HPDE6-E6E7 (cell line): ENCODE measurements around the gene TRAF2.
A peak's percentile ranks its signal among the peaks of the same experiment; 100 is the strongest.

ENCODE experiments used
- DNase-seq: peaks from one replicate; pipeline ENCODE4 v3.0.0; 2011; ENCODE audit warnings: missing footprints; ENCODE audit errors: extremely low spot score

TRAF2 gene

DNA sequence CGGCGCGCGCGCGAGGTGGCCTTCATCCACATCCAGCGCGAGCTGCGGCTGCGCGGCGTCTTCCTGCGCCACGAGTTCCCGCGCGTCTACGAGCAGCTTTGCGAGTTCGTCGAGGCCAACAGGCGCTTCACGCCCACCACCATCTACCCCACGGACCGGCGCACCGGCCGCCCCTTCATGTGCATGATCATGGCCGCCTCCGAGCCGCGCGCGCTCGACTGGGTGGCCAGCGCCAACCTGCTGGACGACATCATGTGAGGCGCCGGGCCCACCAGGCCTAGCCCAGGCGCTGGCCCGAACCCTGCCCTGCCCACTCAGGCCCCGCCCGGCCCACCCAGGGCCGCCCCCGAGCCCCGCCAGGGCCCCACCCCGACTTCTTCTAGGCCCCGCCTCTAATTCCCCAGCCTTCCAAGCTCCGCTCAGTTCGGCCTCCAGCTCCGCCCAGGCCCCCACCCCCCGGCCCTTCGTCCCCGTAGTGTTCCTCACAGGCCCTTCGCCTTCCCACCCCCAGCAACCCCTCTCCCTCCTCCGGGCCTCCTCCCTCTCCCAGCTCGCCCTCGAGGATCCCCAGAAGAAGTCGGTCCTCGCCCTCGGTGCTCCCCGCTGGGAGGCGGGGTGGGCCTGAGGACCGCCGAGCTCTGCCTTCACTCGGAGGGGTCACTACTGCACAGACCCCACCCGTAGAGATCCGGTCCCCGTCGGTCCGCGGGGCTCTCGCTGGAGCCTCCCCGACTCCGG, 39.1 kb upstream of the TRAF2 start:
- DNase-seq = no peak

DNA sequence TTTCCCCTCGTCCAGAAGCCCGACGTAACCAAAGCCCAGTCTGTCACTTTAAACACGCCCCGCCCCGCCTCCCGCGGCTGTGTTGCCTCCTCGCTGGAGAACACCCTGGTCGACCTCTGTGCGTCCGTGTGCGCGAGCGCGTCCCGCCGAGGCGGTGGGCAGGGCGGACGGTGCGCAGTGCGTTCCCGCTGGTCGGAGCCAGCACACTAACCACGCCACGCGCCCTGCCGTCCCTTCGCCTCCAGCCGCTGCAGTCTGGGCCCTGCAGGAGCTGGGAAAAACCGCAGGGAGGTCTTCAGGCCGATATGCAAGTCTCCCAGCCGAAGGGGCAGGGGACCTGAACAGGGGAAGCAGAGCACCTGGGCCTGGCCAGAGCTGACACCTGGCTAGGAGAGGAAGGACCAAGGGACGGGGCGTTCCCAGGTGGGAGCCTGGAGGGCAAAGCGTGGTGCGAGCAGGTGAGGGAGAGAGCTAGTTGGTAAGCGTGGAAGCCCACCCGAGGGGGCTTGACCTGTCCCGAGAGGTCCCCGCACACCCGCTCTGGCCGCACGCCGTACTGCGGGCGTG, 38.4 kb upstream of the TRAF2 start:
- DNase-seq = peak; percentile 67

DNA sequence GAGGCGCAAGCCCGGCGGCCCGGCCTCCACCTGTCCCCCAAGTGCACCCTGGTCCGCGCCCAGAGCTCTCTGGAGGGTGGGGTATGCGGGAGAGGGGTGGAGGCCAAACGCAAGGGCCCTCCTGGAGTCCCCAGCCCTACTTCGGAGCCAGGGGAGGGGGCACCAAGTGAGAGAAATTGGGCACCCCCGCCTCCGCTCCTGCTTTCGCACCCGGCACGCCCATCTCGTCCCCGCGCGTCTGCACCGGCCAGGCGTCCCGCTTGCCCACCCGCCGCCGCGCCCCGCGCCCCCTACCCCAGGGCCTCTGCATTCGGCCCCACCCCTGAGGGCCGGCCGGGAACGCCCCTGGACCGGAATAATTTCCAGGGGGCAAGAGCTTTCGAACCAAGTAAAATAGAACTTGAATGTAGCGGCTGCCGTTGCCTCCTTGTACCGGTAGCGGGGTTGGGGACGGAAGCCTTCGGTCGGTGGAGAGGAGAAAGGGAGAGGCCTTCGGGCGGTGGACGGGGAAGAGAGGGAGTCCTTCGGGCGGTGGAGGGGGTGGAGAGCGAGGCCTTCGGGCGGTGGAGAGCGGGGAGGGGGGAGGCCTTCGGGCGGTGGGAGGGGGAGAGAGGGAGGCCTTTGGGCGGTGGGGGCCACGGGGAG, 37.8 kb upstream of the TRAF2 start:
- DNase-seq = peak; percentile 23

- DNase-seq = peak; percentile 99
Observed at GRCh38 chr9:136849038-136849959, 37.0 kb upstream of the TRAF2 start, which contains the start of gene PHPT1. TSS of gene PHPT1 (plus strand) at chr9:136849409. CDS start at chr9:136849431, 22 bp downstream.

DNA sequence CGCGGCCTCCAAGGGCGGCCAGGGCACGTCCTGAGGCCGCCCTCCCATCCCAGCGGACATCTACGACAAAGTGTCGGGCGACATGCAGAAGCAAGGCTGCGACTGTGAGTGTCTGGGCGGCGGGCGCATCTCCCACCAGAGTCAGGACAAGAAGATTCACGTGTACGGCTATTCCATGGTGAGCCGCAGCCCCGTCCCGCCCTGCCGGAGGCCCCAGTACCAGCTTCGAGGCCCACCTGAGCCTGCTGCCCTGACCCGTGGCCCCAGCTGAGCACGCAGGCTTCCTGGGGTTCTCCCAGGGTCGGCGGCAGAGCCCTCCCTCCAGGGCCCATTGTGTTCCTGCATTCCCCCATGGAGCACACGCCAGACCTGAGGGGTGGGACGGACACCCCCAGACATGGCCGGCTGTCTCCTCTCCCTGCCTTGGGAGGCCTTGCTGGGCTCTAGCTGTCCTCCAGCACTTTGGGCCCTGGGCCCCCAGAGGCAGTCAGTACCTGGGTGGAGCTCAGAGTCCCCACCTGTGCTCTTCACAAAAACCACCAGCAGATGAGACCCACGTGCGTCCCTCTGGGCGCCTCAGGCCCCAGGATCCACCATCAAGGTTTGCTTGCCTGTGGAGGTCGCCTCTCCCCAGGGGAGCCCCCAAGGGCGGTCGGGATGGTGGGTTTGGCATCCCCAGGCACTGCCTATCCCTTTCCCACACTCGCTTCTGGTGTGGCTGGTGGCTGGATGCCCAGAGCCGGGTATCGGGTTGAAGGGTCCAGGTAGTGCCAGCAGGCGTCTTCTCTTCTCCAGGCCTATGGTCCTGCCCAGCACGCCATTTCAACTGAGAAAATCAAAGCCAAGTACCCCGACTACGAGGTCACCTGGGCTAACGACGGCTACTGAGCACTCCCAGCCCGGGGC, 36.1 kb upstream of the TRAF2 start:
- no peak for DNase-seq

- no peak for DNase-seq
Observed at GRCh38 chr9:136850866-136851775, 35.2 kb upstream of the TRAF2 start.

DNA sequence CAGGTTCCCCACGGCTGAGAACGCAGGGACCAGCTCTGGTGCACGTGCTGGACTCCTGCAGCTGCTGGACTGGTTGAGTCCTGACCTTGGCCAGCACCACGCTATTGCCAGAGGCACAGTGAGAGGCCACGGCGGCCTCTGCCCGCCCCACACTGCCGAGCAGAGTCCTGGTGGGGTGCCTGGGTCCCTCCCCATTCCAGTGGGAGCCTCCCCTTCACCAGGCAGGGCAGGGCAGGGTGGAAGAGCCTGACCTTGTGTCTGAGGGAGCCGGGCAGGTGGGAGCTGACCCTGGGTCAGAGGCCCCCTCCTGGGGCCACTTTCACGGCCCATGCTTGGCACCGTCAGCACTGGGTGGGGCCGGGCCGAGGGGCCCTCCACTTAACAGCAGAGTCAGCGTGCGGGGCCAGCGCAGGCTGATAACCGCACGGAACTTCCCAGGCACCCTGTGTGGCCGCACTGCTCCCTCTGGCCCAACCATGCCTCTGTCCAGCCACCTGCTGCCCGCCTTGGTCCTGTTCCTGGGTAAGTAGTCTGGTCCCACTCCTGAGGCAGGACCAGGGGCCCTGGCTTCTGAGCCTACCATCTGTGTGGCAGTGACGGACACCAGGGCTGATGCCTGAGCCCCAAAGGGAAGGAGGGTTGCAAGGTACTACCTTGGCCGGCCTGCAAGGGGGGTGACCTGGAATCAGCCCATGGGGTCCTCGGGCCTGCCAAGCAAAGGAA, 34.2 kb upstream of the TRAF2 start, which contains the start of gene MAMDC4:
Gene MAMDC4, plus strand, starts transcription at position 406 of the 723 bp plus-strand sequence. Its CDS starts 71 bp downstream, at position 477.
- DNase-seq = no peak

DNA sequence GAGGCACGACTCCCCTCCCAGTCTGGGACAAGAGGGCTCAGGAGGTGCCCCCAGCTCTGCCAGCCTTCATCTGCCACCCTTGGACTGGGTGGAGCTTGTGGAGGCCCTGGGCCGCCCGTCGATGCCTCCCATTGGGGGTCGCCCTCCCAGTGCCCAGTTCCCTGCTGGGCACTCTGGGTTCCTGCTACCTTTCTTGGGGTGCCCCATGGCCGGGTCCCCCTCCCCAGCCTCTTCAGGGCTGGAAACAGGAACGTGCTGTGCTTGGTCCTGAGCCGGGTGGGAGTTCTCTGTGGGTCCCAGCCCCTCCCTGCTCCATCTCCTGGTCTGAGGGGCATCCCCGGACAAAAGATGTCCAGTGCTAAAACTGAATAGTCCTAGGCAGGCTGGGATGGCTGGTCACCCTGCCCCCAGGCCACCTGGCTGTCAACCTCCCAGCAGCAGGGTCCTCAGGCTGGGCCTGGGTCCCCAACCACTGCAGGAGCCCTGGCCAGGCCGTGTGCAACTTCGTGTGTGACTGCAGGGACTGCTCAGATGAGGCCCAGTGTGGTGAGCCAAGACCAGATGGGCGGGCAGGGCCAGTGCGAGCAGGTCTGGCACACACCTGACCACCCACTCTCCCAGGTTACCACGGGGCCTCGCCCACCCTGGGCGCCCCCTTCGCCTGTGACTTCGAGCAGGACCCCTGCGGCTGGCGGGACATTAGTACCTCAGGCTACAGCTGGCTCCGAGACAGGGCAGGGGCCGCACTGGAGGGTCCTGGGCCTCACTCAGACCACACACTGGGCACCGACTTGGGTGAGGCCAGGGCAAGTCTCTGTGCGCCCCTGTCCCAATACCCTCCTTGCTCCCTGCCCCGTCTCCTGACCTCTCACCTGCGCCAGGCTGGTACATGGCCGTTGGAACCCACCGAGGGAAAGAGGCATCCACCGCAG, 33.4 kb upstream of the TRAF2 start:
- DNase-seq = no peak

DNA sequence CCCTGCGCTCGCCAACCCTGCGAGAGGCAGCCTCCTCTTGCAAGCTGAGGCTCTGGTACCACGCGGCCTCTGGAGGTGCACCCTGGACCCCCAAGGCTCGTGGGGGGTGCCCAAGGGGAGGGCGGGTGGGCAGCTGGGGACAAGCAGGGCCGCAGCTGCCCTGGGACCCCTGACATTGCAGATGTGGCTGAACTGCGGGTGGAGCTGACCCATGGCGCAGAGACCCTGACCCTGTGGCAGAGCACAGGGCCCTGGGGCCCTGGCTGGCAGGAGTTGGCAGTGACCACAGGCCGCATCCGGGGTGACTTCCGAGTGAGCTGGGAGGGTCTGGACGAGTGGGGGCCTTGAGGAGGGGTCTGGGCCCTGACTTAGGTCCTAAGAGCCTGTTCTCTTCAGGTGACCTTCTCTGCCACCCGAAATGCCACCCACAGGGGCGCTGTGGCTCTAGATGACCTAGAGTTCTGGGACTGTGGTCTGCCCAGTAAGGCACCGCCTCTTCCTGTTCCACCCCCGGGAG, 32.7 kb upstream of the TRAF2 start:
- no peak for DNase-seq

DNA sequence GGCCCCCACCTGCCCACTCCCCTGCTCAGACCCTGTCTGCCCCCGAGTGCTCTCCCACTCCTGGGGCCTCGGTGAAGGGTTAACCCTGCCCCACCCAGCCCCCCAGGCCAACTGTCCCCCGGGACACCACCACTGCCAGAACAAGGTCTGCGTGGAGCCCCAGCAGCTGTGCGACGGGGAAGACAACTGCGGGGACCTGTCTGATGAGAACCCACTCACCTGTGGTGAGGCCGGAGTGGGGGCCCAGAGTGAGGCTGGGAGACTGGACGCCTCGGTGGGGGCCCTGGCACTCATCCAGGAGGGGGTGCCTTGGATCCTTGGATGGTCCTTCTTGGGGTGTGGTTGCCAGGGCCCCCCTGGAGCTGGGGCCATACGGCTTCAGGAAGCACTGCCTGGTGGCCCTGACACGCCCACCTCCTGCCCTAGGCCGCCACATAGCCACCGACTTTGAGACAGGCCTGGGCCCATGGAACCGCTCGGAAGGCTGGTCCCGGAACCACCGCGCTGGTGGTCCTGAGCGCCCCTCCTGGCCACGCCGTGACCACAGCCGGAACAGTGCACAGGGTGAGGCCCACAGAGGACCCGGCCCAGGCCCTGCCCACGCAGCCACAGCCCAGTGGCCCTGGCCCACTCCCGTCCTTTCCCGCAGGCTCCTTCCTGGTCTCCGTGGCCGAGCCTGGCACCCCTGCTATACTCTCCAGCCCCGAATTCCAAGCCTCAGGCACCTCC, 32.0 kb upstream of the TRAF2 start:
- DNase-seq = no peak

DNA sequence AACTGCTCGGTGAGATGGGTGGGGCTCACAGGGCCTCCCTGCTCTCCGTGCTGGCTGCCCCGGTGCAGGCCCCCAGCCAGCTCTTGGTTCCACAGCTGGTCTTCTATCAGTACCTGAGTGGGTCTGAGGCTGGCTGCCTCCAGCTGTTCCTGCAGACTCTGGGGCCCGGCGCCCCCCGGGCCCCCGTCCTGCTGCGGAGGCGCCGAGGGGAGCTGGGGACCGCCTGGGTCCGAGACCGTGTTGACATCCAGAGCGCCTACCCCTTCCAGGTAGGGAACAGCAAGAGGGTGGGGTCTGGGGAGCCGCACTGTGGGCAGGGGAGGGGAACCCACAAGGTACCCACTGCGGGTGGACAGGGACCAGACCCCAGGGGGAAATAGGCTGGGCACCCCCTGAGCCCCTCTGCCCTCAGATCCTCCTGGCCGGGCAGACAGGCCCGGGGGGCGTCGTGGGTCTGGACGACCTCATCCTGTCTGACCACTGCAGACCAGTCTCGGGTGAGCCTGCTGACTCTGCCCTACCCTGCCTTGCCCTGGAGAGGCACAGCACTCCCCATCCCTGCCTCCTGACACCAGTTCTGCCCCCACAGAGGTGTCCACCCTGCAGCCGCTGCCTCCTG, 31.4 kb upstream of the TRAF2 start:
- no peak for DNase-seq

DNA sequence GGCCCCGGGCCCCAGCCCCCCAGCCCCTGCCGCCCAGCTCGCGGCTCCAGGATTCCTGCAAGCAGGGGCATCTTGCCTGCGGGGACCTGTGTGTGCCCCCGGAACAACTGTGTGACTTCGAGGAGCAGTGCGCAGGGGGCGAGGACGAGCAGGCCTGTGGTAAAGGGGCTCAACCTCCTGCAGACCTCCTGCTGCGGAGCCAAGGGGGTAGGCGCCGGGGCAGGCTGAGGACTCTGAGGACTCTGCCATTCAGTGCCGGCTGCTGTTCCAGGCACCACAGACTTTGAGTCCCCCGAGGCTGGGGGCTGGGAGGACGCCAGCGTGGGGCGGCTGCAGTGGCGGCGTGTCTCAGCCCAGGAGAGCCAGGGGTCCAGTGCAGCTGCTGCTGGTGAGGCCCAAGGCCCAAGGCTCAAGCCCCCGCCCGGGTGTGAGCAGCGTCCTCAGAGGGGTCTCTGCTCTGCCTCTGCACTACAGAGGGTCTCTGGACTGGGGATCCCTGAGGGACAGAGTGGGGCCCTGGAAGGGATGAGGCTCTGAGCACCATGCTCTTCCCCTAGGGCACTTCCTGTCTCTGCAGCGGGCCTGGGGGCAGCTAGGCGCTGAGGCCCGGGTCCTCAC, 30.7 kb upstream of the TRAF2 start:
- no peak for DNase-seq

GRCh38 chr9:136856079-136856476, 30.2 kb upstream of the TRAF2 start:
- DNase-seq = no peak

- no peak for DNase-seq
Observed at GRCh38 chr9:136856541-136857141, 29.7 kb upstream of the TRAF2 start.

- no peak for DNase-seq
Observed at GRCh38 chr9:136857166-136857565, 29.1 kb upstream of the TRAF2 start.
